Activated gamma-delta T cell treated with anti-CD3 and anti-CD28 coated beads, Interleukin-2, amount 50 U/mL, for 16 hours (primary cell): Measurements from ENCODE around the gene FNDC5.

Source experiments
- DNase-seq: peaks from one replicate; pipeline ENCODE4 v3.0.0-alpha.2; 2020; ENCODE audit warnings: low read depth

The FNDC5 gene

GRCh38 chr1:32884032-32884372, 13.3 kb upstream of the FNDC5 start:
- no peak for DNase-seq

GRCh38 chr1:32883338-32884031, 12.8 kb upstream of the FNDC5 start:
- DNase-seq, result no peak

GRCh38 chr1:32881871-32882850, 11.4 kb upstream of the FNDC5 start:
- DNase-seq, result no peak

- no peak for DNase-seq
Observed at GRCh38 chr1:32881291-32881690, 10.6 kb upstream of the FNDC5 start.

GRCh38 chr1:32878637-32879041, 7.9 kb upstream of the FNDC5 start:
- no peak for DNase-seq

GRCh38 chr1:32878183-32878582, 7.5 kb upstream of the FNDC5 start:
- no peak for DNase-seq

GRCh38 chr1:32877211-32878110, 6.7 kb upstream of the FNDC5 start:
- DNase-seq, result no peak

- DNase-seq, result peak; percentile 41
Observed at GRCh38 chr1:32876341-32877210, 5.9 kb upstream of the FNDC5 start.

- DNase-seq, result no peak
Observed at GRCh38 chr1:32874860-32875752, 4.4 kb upstream of the FNDC5 start.

- DNase-seq, result no peak
Observed at GRCh38 chr1:32873484-32873883, 2.8 kb upstream of the FNDC5 start.

GRCh38 chr1:32872192-32872460, 1.4 kb upstream of the FNDC5 start:
- DNase-seq, result no peak

GRCh38 chr1:32871364-32872191, 866 bp upstream of the FNDC5 start:
- DNase-seq, result no peak

GRCh38 chr1:32869923-32870614, 643 bp downstream of the FNDC5 start:
- DNase-seq, result no peak

GRCh38 chr1:32868806-32869455, 1.8 kb downstream of the FNDC5 start:
- no peak for DNase-seq

- no peak for DNase-seq
Observed at GRCh38 chr1:32868085-32868484, 2.6 kb downstream of the FNDC5 start.

- no peak for DNase-seq
Observed at GRCh38 chr1:32867671-32868070, 3.0 kb downstream of the FNDC5 start.

GRCh38 chr1:32867151-32867550, 3.6 kb downstream of the FNDC5 start:
- DNase-seq, result no peak

- no peak for DNase-seq
Observed at GRCh38 chr1:32865639-32866405, 4.9 kb downstream of the FNDC5 start.
